Liver (tissue), 9 donors: ENCODE data around the gene PCBD1. TPM values are rescaled to one million over a fixed set of nuclear protein-coding genes. Genes with fewer than 3 reads are reported as not detected.

ENCODE experiments used
- DNase-seq: peaks from one replicate; pipeline ENCODE4 v3.0.0-alpha.2; 2017; ENCODE audit warnings: low spot score
- H3K27ac ChIP-seq, 2 donors: one replicate each; pipeline ENCODE4 v1.7.0; 2013; ENCODE audit warnings: inconsistent platforms in 2 of 2, low read length in 2 of 2, control low read depth in 1 of 2, low read depth in 1 of 2, mild to moderate bottlenecking in 1 of 2
- H3K27me3 ChIP-seq, 4 donors: one replicate each; pipeline versions ENCODE4 v1.6.1 to v1.7.0; 2013; ENCODE audit warnings: low read length in 3 of 4, inconsistent platforms in 1 of 4, mild to moderate bottlenecking in 1 of 4, moderate library complexity in 1 of 4; ENCODE audit not compliant: control insufficient read depth in 4 of 4, insufficient read depth in 4 of 4
- H3K36me3 ChIP-seq, 4 donors: one replicate each; pipeline versions ENCODE4 v1.6.1 to v1.7.0; 2013; ENCODE audit warnings: low read length in 3 of 4, mild to moderate bottlenecking in 3 of 4, low read depth in 1 of 4, moderate library complexity in 1 of 4; ENCODE audit not compliant: control insufficient read depth in 4 of 4, insufficient read depth in 3 of 4
- H3K4me1 ChIP-seq, 4 donors: one replicate each; pipeline versions ENCODE4 v1.6.1 to v1.7.0; 2013; ENCODE audit warnings: low read length in 3 of 4, mild to moderate bottlenecking in 3 of 4, moderate library complexity in 1 of 4; ENCODE audit not compliant: control insufficient read depth in 4 of 4, insufficient read depth in 4 of 4
- H3K4me3 ChIP-seq, 3 donors: one replicate each; pipeline versions ENCODE4 v1.6.1 to v1.7.0; 2013; ENCODE audit warnings: low read length in 3 of 3, control low read depth in 1 of 3, low read depth in 1 of 3, mild to moderate bottlenecking in 1 of 3
- H3K9ac ChIP-seq, 2 donors: one replicate each; pipeline ENCODE4 v1.7.0; 2013; ENCODE audit warnings: low read length in 2 of 2, mild to moderate bottlenecking in 2 of 2, moderate library complexity in 2 of 2, control low read depth in 1 of 2, low read depth in 1 of 2
- H3K9me3 ChIP-seq, 4 donors: one replicate each; pipeline versions ENCODE4 v1.6.1 to v1.7.0; 2013; ENCODE audit warnings: low read length in 3 of 4; ENCODE audit not compliant: control insufficient read depth in 4 of 4
- EGR1 ChIP-seq, 2 donors: IDR thresholded peaks; 2 replicates each; pipeline ENCODE4 v1.6.1; 2016 to 2018; ENCODE audit warnings: antibody characterized with exemption in 2 of 2, low read depth in 2 of 2
- FOXA1 ChIP-seq: IDR thresholded peaks from 2 replicates; pipeline ENCODE4 v1.6.1; 2016; ENCODE audit warnings: antibody characterized with exemption
- FOXA2 ChIP-seq: IDR thresholded peaks from 2 replicates; pipeline ENCODE4 v1.6.1; 2016; ENCODE audit warnings: antibody characterized with exemption
- GABPA ChIP-seq, 2 donors: IDR thresholded peaks in 1 of 2; conservative IDR thresholded peaks in 1 of 2; 2 replicates each; pipeline ENCODE4 v1.6.1; 2016; ENCODE audit warnings: antibody characterized with exemption in 2 of 2, mild to moderate bottlenecking in 1 of 2, moderate library complexity in 1 of 2
- HNF4A ChIP-seq, 2 donors: conservative IDR thresholded peaks; 2 replicates each; pipeline ENCODE4 v1.6.1; 2016; ENCODE audit warnings: antibody characterized with exemption in 2 of 2, mild to moderate bottlenecking in 2 of 2
- HNF4G ChIP-seq: IDR thresholded peaks from 2 replicates; pipeline ENCODE4 v1.6.1; 2016; ENCODE audit warnings: antibody characterized with exemption
- JUND ChIP-seq, 2 donors: IDR thresholded peaks; 2 replicates each; pipeline ENCODE4 v1.6.1; 2016; ENCODE audit warnings: antibody characterized with exemption in 2 of 2
- NR2F2 ChIP-seq: IDR thresholded peaks from 2 replicates; pipeline ENCODE4 v1.6.1; 2016; ENCODE audit warnings: antibody characterized with exemption
- RAD21 ChIP-seq, 2 donors: IDR thresholded peaks; 2 replicates each; pipeline ENCODE4 v1.6.1; 2016; ENCODE audit warnings: antibody characterized with exemption in 2 of 2, mild to moderate bottlenecking in 2 of 2
- REST ChIP-seq: IDR thresholded peaks from 2 replicates; pipeline ENCODE4 v1.6.1; 2016; ENCODE audit warnings: antibody characterized with exemption, mild to moderate bottlenecking
- RXRA ChIP-seq, 2 donors: IDR thresholded peaks; 2 replicates each; pipeline ENCODE4 v1.6.1; 2017 to 2018; ENCODE audit warnings: antibody characterized with exemption in 2 of 2, mild to moderate bottlenecking in 1 of 2
- SP1 ChIP-seq: IDR thresholded peaks from 2 replicates; pipeline ENCODE4 v1.6.1; 2018; ENCODE audit warnings: antibody characterized with exemption, mild to moderate bottlenecking
- TAF1 ChIP-seq: conservative IDR thresholded peaks from 2 replicates; pipeline ENCODE4 v1.6.1; 2016; ENCODE audit warnings: antibody characterized with exemption, mild to moderate bottlenecking
- ZBTB33 ChIP-seq: IDR thresholded peaks from 2 replicates; pipeline ENCODE4 v1.6.1; 2016; ENCODE audit warnings: antibody characterized with exemption
- WGBS: extraction: QIAGEN DNeasy Blood & Tissue Kit; methylation state at CpG from one replicate; pipeline ENCODE4 v1.1.7; 2013; 5-methylcytosine and 5-hydroxymethylcytosine counted together
- polyA plus RNA-seq, 2 donors: library from polyadenylated mRNA; stranded (reverse) in 1 of 2; unstranded in 1 of 2; fragments of 200-250 nt in 1 of 2; fragments of >200 nt in 1 of 2; fragmentation: Nextera tagmentation in 1 of 2; extraction: Ambion mirVana in 1 of 2; gene quantifications; one replicate each; pipeline versions ENCODE4 v1.2.1 to v1.2.3, GENCODE V29; 2013 to 2015
- total RNA-seq, 2 donors: library from RNA; depleted of rRNA; stranded (reverse); fragments of >200 nt; gene quantifications; one replicate each; pipeline ENCODE4 v1.2.3, GENCODE V29; 2014
- TF ChIP-seq, protein P1 (sequence below): IDR thresholded peaks from 2 replicates; pipeline ENCODE4 v1.6.1; 2016; ENCODE audit warnings: antibody characterized with exemption
- TF ChIP-seq, protein P2 (sequence below): fragments of 150-350 bp; IDR thresholded peaks from 2 replicates; pipeline ENCODE4 v1.5.1; 2017; ENCODE audit warnings: improper control_type of control experiment, low read depth, low read length; ENCODE audit not compliant: missing input control
- TF ChIP-seq, protein P3 (sequence below): IDR thresholded peaks from 2 replicates; pipeline ENCODE4 v1.6.1; 2016; ENCODE audit warnings: antibody characterized with exemption
- donor health status: healthy.
- donor health status: healthy.
- donor health status: healthy.
- donor health status: healthy.
- donor health status: healthy.

PCBD1 gene
- total and polyA plus RNA-seq, 4 donors: 72.0 to 458 (median 171) TPM

GRCh38 chr10:70858759-70859158 lies 29.6 kb downstream of the PCBD1 start:
- Histone ChIP-seq H3K9me3 (no peaks in the 10 kb centered on the region), H3K36me3 (peaks cover 8 to 40% (median 19%) of the 10 kb centered on the region in 4 donors), H3K27me3 (no peaks in the 10 kb centered on the region), H3K9ac (no peak overlapping the region), H3K4me1 (peaks cover under 1 to 10% (median 7%) of the 10 kb centered on the region in 4 donors), H3K4me3 (no peak overlapping the region), H3K27ac (no peak overlapping the region)
- TF ChIP-seq, protein P1, sequence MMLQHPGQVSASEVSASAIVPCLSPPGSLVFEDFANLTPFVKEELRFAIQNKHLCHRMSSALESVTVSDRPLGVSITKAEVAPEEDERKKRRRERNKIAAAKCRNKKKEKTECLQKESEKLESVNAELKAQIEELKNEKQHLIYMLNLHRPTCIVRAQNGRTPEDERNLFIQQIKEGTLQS: no peak
- TF ChIP-seq, protein P2, sequence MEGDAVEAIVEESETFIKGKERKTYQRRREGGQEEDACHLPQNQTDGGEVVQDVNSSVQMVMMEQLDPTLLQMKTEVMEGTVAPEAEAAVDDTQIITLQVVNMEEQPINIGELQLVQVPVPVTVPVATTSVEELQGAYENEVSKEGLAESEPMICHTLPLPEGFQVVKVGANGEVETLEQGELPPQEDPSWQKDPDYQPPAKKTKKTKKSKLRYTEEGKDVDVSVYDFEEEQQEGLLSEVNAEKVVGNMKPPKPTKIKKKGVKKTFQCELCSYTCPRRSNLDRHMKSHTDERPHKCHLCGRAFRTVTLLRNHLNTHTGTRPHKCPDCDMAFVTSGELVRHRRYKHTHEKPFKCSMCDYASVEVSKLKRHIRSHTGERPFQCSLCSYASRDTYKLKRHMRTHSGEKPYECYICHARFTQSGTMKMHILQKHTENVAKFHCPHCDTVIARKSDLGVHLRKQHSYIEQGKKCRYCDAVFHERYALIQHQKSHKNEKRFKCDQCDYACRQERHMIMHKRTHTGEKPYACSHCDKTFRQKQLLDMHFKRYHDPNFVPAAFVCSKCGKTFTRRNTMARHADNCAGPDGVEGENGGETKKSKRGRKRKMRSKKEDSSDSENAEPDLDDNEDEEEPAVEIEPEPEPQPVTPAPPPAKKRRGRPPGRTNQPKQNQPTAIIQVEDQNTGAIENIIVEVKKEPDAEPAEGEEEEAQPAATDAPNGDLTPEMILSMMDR: no peak
- no peak for DNase-seq
- WGBS: 78% methylated on average over 5 of the region's 5 CpGs

- Histone ChIP-seq H3K27me3 (no peaks in the 10 kb centered on the region), H3K36me3 (peaks cover 4 to 36% (median 19%) of the 10 kb centered on the region in 4 donors), H3K27ac (no peak overlapping the region), H3K4me3 (no peak overlapping the region), H3K9ac (no peak overlapping the region), H3K4me1 (peaks cover 3 to 33% (median 30%) of the 10 kb centered on the region in 4 donors), H3K9me3 (no peaks in the 10 kb centered on the region)
- DNase-seq: no peak
- TF ChIP-seq ZBTB33: no peak
- TF ChIP-seq, protein P1: no peak
- TF ChIP-seq, protein P3, sequence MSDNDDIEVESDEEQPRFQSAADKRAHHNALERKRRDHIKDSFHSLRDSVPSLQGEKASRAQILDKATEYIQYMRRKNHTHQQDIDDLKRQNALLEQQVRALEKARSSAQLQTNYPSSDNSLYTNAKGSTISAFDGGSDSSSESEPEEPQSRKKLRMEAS: no peak
- no peak for TF ChIP-seq EGR1 (IDR thresholded peaks at IDR 0.05; ENCODE audit: low read depth in 2 of 2)
- TF ChIP-seq TAF1: no peak
- no peak for TF ChIP-seq FOXA1
- TF ChIP-seq NR2F2: no peak
- no peak for TF ChIP-seq RXRA (IDR thresholded peaks at IDR 0.05)
- no peak for TF ChIP-seq HNF4A (conservative IDR thresholded peaks at IDR 0.05)
- no peak for TF ChIP-seq FOXA2
- TF ChIP-seq RAD21 (IDR thresholded peaks at IDR 0.05): no peak
- no peak for TF ChIP-seq SP1
- TF ChIP-seq JUND (IDR thresholded peaks at IDR 0.05): no peak
- no peak for TF ChIP-seq REST
- TF ChIP-seq, protein P2: no peak
- no peak for TF ChIP-seq GABPA (IDR thresholded peaks at IDR 0.05 in 1 of 2, conservative IDR thresholded peaks at IDR 0.05 in 1 of 2)
- TF ChIP-seq HNF4G: no peak
- 66% methylated on average over 2 of the region's 2 CpGs for WGBS
Measured at GRCh38 chr10:70856454-70856853, 31.9 kb downstream of the PCBD1 start.
